Neural progenitor cell (in vitro differentiated cells): ENCODE data around the gene DOK3. TPM values are rescaled to one million over a fixed set of nuclear protein-coding genes. Genes with fewer than 3 reads are reported as not detected.

Experiments
- DNase-seq: peaks from one replicate; pipeline ENCODE4 v3.0.0-alpha.2; 2016; ENCODE audit warnings: low spot score
- H2AFZ ChIP-seq: fragments of 200-600 bp; sonication (generic); replicated peaks from 2 replicates; pipeline ENCODE4 v1.6.1; 2016; ENCODE audit warnings: antibody characterized with exemption
- H3F3A ChIP-seq: fragments of 200-600 bp; sonication (generic); 2 replicates; pipeline ENCODE4 v1.6.1; 2016; ENCODE audit warnings: antibody characterized with exemption, low read depth
- H3K27ac ChIP-seq: fragments of 200-600 bp; sonication (generic); 2 replicates; pipeline ENCODE4 v1.5.1; 2016; ENCODE audit warnings: mild to moderate bottlenecking
- H3K27me3 ChIP-seq: fragments of 200-600 bp; sonication (generic); 2 replicates; pipeline ENCODE4 v1.6.1; 2016; ENCODE audit warnings: mild to moderate bottlenecking, moderate library complexity
- H3K36me3 ChIP-seq: fragments of 200-600 bp; sonication (generic); 2 replicates; pipeline ENCODE4 v1.5.1; 2016
- H3K4me1 ChIP-seq: fragments of 200-600 bp; sonication (generic); 2 replicates; pipeline ENCODE4 v1.6.1; 2016; ENCODE audit warnings: mixed run types
- H3K4me2 ChIP-seq: fragments of 200-600 bp; sonication (generic); 2 replicates; pipeline ENCODE4 v1.6.1; 2016
- H3K4me3 ChIP-seq: fragments of 200-600 bp; sonication (generic); 2 replicates; pipeline ENCODE4 v1.5.1; 2016
- H3K79me2 ChIP-seq: fragments of 200-600 bp; sonication (generic); 2 replicates; pipeline ENCODE4 v1.6.1; 2016; ENCODE audit warnings: low read depth
- H3K9ac ChIP-seq: fragments of 200-600 bp; sonication (generic); 2 replicates; pipeline ENCODE4 v1.6.1; 2016
- H3K9me3 ChIP-seq: fragments of 200-600 bp; sonication (generic); 2 replicates; pipeline ENCODE4 v1.5.1; 2016; ENCODE audit warnings: low read depth
- H4K20me1 ChIP-seq: fragments of 200-600 bp; sonication (generic); 2 replicates; pipeline ENCODE4 v1.6.1; 2016; ENCODE audit warnings: low read depth
- H3K27ac Mint-ChIP-seq: 3 replicates; pipeline ENCODE4 v1.8.0; 2021; ENCODE audit warnings: mixed read lengths
- H3K27me3 Mint-ChIP-seq: 2 replicates; pipeline ENCODE4 v1.8.0; 2022; ENCODE audit warnings: low read depth, mild to moderate bottlenecking, inconsistent platforms, moderate library complexity, mixed read lengths; ENCODE audit not compliant: insufficient read depth
- H3K36me3 Mint-ChIP-seq: 3 replicates; pipeline ENCODE4 v1.8.0; 2021; ENCODE audit warnings: mixed read lengths
- H3K4me1 Mint-ChIP-seq: 3 replicates; pipeline ENCODE4 v1.8.0; 2021; ENCODE audit warnings: mixed read lengths
- H3K4me3 Mint-ChIP-seq: 3 replicates; pipeline ENCODE4 v1.8.0; 2021; ENCODE audit warnings: mild to moderate bottlenecking, moderate library complexity, mixed read lengths
- H3K9me3 Mint-ChIP-seq: 3 replicates; pipeline ENCODE4 v1.8.0; 2020; ENCODE audit warnings: mixed read lengths
- CTCF ChIP-seq: fragments of 200-600 bp; sonication (generic); IDR thresholded peaks from 2 replicates; pipeline ENCODE4 v1.5.1; 2017; ENCODE audit warnings: antibody characterized with exemption, mild to moderate bottlenecking
- EZH2 ChIP-seq: fragments of 200-600 bp; sonication (generic); IDR thresholded peaks from 2 replicates; pipeline ENCODE4 v1.6.1; 2017; ENCODE audit warnings: antibody characterized with exemption, mild to moderate bottlenecking, moderate library complexity
- EZH2phosphoT487 ChIP-seq: fragments of 200-600 bp; sonication (generic); IDR thresholded peaks from 2 replicates; pipeline ENCODE4 v1.6.1; 2017; ENCODE audit warnings: antibody characterized with exemption
- total RNA-seq: library from RNA; depleted of rRNA; stranded (reverse); fragments of >200 nt; gene quantifications from 2 replicates; pipeline ENCODE4 v1.2.3, GENCODE V29; 2015; ENCODE audit warnings: low replicate concordance

DOK3 gene
- total RNA-seq, 1 donor from 2014 or later, result 0.54 TPM

DNA sequence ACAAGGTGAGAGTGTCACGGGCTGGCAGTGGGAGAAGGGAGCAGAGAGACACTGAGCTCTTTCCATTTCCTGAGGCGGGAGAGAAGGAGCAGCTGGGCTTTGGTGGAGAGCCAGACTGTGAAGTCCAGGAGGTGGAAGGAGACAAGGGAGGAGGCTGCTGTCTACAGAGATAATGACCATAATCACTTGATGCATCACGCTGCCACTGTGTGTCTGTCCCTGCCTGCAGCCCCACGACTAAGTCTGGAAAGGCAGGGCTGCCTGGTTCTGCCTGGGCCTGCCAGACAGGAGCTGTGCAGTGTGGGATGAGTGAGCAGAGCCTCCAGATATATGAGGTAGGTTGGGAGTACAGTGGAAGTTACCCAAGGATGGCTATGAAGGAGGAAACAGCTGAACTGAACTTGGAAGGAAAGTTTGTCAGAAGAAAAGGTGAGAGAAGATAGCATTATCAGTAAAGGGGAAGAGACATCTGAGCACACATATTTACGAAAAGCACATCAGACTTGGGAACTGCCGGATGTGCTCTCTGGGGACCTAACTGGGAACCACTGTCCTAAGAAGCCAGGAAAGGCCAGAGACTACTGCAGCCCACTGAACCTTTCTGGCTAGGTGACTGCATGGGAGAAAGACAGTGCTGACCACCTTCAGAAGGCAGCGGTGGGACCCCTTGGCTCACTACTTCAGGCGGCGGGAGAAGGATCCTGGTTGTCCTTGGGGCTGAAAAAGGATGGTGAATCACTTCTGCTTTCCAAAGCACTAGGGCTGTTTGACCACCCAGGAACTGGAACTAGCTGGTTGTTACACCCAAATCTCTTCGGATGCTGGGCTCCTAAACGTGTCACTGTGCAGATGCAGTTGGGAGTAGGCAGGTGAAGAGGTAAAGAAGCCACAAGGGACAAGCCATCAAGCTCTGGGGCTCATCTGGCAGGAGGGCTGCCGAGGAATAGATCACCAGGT is 19.9 kb upstream of the DOK3 start:
- H3K79me2 ChIP-seq, result peaks cover under 1% of the 10 kb centered on the region
- Mint-ChIP-seq H3K36me3 (peaks cover 18% of the 10 kb centered on the region), H3K27me3 (no peaks in the 10 kb centered on the region), H3K9me3 (no peaks in the 10 kb centered on the region), H3K4me3 (no peak overlapping the region), H3K27ac (no peak overlapping the region), H3K4me1 (no peaks in the 10 kb centered on the region)
- no peaks in the 10 kb centered on the region for H3F3A ChIP-seq
- H3K9me3 ChIP-seq, result no peaks in the 10 kb centered on the region
- TF ChIP-seq EZH2phosphoT487 (no peak), EZH2 (no peak), CTCF (no peak)
- DNase-seq, result no peak
- no peaks in the 10 kb centered on the region for H3K36me3 ChIP-seq
- H3K9ac ChIP-seq, result no peak overlapping the region
- H3K4me2 ChIP-seq, result no peak overlapping the region
- no peak overlapping the region for H3K4me3 ChIP-seq
- no peaks in the 10 kb centered on the region for H3K4me1 ChIP-seq
- H4K20me1 ChIP-seq, result peaks cover 28% of the 10 kb centered on the region
- no peak overlapping the region for H2AFZ ChIP-seq
- no peak overlapping the region for H3K27ac ChIP-seq
- no peaks in the 10 kb centered on the region for H3K27me3 ChIP-seq

DNA sequence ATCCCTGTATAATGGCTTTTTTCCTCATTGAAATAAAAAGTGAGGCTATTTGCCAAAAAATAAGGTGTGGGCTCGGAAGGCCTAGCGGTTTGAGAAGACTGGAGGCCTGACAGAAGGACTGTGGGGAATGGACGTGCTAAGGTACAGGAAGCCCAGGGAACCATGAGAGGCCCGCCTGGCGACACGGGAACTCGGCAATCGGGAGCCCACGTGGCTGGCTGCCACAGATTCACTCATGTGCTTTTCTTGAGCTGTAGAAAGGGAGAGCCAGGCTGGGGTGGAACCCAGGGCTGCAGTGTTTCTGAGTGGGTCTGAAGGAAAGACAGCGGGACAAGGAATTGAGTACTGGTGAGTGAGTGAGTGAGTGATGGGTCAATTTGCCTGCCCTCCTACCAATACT is 19.0 kb upstream of the DOK3 start:
- no peaks in the 10 kb centered on the region for H3K27me3 Mint-ChIP-seq

GRCh38 chr5:177527595-177527994 is 18.0 kb upstream of the DOK3 start:
- Mint-ChIP-seq H3K4me1 (no peaks in the 10 kb centered on the region), H3K4me3 (no peak overlapping the region), H3K27me3 (no peaks in the 10 kb centered on the region), H3K36me3 (peaks cover 17% of the 10 kb centered on the region), H3K27ac (no peak overlapping the region), H3K9me3 (no peaks in the 10 kb centered on the region)
- TF ChIP-seq EZH2 (no peak), EZH2phosphoT487 (no peak), CTCF (no peak)
- no peaks in the 10 kb centered on the region for H3K27me3 ChIP-seq
- H4K20me1 ChIP-seq, result peaks cover 23% of the 10 kb centered on the region
- DNase-seq, result no peak
- no peaks in the 10 kb centered on the region for H3K79me2 ChIP-seq
- H3K36me3 ChIP-seq, result no peaks in the 10 kb centered on the region
- H3K4me2 ChIP-seq, result no peak overlapping the region
- H3K9ac ChIP-seq, result no peak overlapping the region
- no peaks in the 10 kb centered on the region for H3K9me3 ChIP-seq
- H3K4me3 ChIP-seq, result no peak overlapping the region
- no peak overlapping the region for H3K27ac ChIP-seq
- H3K4me1 ChIP-seq, result no peaks in the 10 kb centered on the region
- no peak overlapping the region for H2AFZ ChIP-seq
- H3F3A ChIP-seq, result no peaks in the 10 kb centered on the region

More for the DNA sequence above, 19.0 kb upstream of the DOK3 start:
- Mint-ChIP-seq H3K4me3 (no peak overlapping the region), H3K9me3 (no peaks in the 10 kb centered on the region), H3K27ac (no peak overlapping the region), H3K36me3 (peaks cover 18% of the 10 kb centered on the region), H3K4me1 (no peaks in the 10 kb centered on the region)
- H3K4me3 ChIP-seq, result no peak overlapping the region
- H4K20me1 ChIP-seq, result peaks cover 27% of the 10 kb centered on the region
- H3K27ac ChIP-seq, result no peak overlapping the region
- no peaks in the 10 kb centered on the region for H3K79me2 ChIP-seq
- H3K9me3 ChIP-seq, result no peaks in the 10 kb centered on the region
- no peaks in the 10 kb centered on the region for H3K27me3 ChIP-seq
- H3K4me1 ChIP-seq, result no peaks in the 10 kb centered on the region
- DNase-seq, result no peak
- no peaks in the 10 kb centered on the region for H3K36me3 ChIP-seq
- H3K4me2 ChIP-seq, result no peak overlapping the region
- no peak overlapping the region for H3K9ac ChIP-seq
- H2AFZ ChIP-seq, result no peak overlapping the region
- TF ChIP-seq CTCF, result no peak
- TF ChIP-seq EZH2phosphoT487, result no peak
- no peak for TF ChIP-seq EZH2
- H3F3A ChIP-seq, result no peaks in the 10 kb centered on the region
